ENCODE data around the gene MPRIP. TPM values are rescaled to one million over a fixed set of nuclear protein-coding genes. Genes with fewer than 3 reads are reported as not detected.

The MPRIP gene
- total and polyA plus RNA-seq, 2 of the 13 experiments (the other 11 are each of a cell fraction or from before 2014, with no cell fraction given): 50.2 to 52.4 TPM

GRCh38 chr17:17029938-17030337 is 12.3 kb upstream of the MPRIP start (continued):
- TF ChIP-seq ZFX (CRISPR knock-in tag; IDR thresholded peaks at IDR 0.05; ENCODE audit: low read depth): peak; percentile 15; the same call in 1 of the 2 replicates
- peak; percentile 30; the same call in 1 of the 2 replicates for TF ChIP-seq STAG1 (CRISPR knock-in tag; IDR thresholded peaks at IDR 0.05)
- TF ChIP-seq, protein P1, sequence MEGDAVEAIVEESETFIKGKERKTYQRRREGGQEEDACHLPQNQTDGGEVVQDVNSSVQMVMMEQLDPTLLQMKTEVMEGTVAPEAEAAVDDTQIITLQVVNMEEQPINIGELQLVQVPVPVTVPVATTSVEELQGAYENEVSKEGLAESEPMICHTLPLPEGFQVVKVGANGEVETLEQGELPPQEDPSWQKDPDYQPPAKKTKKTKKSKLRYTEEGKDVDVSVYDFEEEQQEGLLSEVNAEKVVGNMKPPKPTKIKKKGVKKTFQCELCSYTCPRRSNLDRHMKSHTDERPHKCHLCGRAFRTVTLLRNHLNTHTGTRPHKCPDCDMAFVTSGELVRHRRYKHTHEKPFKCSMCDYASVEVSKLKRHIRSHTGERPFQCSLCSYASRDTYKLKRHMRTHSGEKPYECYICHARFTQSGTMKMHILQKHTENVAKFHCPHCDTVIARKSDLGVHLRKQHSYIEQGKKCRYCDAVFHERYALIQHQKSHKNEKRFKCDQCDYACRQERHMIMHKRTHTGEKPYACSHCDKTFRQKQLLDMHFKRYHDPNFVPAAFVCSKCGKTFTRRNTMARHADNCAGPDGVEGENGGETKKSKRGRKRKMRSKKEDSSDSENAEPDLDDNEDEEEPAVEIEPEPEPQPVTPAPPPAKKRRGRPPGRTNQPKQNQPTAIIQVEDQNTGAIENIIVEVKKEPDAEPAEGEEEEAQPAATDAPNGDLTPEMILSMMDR (CRISPR knock-in tag; IDR thresholded peaks at IDR 0.05): peak; percentile 54

DNA sequence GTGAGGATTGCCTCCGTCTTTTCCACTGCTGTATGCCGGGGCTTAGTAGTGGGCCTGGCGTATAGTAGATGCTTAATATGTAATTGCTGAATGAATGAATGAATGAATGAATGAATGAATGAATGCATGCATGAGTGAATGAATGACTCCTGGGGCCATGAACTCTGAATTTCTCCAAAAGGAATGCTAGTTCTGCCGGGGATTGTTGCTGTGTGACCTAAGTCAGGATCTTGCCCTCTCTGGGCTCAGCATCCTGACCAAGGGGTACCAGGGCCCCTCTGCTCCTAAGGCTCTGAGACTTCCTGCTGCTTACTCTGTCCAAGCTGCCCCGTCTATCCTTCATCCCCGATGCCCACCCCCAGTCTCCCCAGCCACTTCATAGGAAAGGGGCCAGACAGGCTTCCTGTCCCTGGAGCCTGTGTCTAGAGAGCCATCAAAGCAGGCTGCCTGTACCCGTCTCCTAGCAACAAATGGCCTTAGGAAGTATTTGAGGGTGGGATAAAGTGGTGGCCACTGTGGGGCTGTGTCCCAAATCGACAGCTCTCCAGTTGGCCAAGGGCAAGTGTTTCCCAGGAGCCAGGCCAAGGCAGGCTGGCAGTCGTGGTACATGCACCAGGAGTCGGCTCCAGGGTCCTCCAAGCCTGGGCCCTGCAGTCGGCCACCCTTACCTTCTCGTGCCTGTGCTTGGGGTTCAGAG is 11.6 kb upstream of the MPRIP start:
- BruUV-seq (replicated peaks): no TSS peak
- peaks cover 68% of the 10 kb centered on the region for H3K4me1 ChIP-seq (ENCODE audit: insufficient read depth, low read length)
- POLR2A ChIA-PET: interaction anchor here (2.2 to 3.0 kb wide), 2 partner anchors 11 to 12 kb away, joined by 13 to 30 read pairs; partner anchors contain the start of gene MPRIP
- H3K27ac ChIP-seq (ENCODE audit: extremely low read length, insufficient read depth, low read length): no peak overlapping the region
- FAIRE-seq: no peak
- H3K27me3 ChIP-seq (ENCODE audit: control insufficient read depth in 1 of 2, insufficient read depth in 2 of 2, low read length in 2 of 2): peaks cover 0 to 2% of the 10 kb centered on the region in 2 experiments; a peak in 2 of 5 replicates
- H2AFZ ChIP-seq (ENCODE audit: low read length): no peak overlapping the region
- in situ Hi-C loops (cut with HindIII; ENCODE audit: extremely low pct_ligation_motif_present, low pct_unique_long_range_greater_than_20kb): no loop called here
- intact Hi-C loops (cut with micrococcal nuclease; ENCODE audit: unreplicated experiment): no loop called here
- H4K20me1 ChIP-seq (ENCODE audit: insufficient read depth, low read length): no peaks in the 10 kb centered on the region
- no peak overlapping the region for H3K9ac ChIP-seq (ENCODE audit: insufficient read depth, low read depth, low read length)
- no peak for DNase-seq (ENCODE audit: low spot score)
- peak overlapping the region; percentile 94 for H3K4me2 ChIP-seq (ENCODE audit: low read depth, low read length)
- H3K79me2 ChIP-seq (ENCODE audit: insufficient read depth, low read length): no peaks in the 10 kb centered on the region
- CTCF ChIA-PET (ENCODE audit: low intra/inter-chr PET ratio, low total read pairs): no interaction called here
- H3K4me3 ChIP-seq (replicated peaks in 1 of 3; ENCODE audit: insufficient read depth in 1 of 3, low read depth in 2 of 3, low read length in 3 of 3): no peak overlapping the region
- ATAC-seq: no peak
- H3K36me3 ChIP-seq (replicated peaks in 1 of 2; ENCODE audit: control insufficient read depth in 1 of 2, insufficient read depth in 2 of 2, low read length in 2 of 2): no peaks in the 10 kb centered on the region
- WGBS (ENCODE audit: low lambda C conversion rate): 77% methylated on average over 9 of the region's 12 CpGs
- no peaks in the 10 kb centered on the region for H3K9me3 ChIP-seq (ENCODE audit: low read length)
- no peak for TF ChIP-seq NFE2 (CRISPR knock-in tag; IDR thresholded peaks at IDR 0.05)
- TF ChIP-seq, protein P2, sequence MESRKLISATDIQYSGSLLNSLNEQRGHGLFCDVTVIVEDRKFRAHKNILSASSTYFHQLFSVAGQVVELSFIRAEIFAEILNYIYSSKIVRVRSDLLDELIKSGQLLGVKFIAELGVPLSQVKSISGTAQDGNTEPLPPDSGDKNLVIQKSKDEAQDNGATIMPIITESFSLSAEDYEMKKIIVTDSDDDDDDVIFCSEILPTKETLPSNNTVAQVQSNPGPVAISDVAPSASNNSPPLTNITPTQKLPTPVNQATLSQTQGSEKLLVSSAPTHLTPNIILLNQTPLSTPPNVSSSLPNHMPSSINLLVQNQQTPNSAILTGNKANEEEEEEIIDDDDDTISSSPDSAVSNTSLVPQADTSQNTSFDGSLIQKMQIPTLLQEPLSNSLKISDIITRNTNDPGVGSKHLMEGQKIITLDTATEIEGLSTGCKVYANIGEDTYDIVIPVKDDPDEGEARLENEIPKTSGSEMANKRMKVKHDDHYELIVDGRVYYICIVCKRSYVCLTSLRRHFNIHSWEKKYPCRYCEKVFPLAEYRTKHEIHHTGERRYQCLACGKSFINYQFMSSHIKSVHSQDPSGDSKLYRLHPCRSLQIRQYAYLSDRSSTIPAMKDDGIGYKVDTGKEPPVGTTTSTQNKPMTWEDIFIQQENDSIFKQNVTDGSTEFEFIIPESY (CRISPR knock-in tag; IDR thresholded peaks at IDR 0.05): no peak
- no peak for TF ChIP-seq ZEB1 (IDR thresholded peaks at IDR 0.05; ENCODE audit: insufficient replicate concordance, low read depth)
- TF ChIP-seq ATF7 (IDR thresholded peaks at IDR 0.05): no peak
- no peak for TF ChIP-seq ATF7 (CRISPR knock-in tag; IDR thresholded peaks at IDR 0.05)
- TF ChIP-seq, protein P3, sequence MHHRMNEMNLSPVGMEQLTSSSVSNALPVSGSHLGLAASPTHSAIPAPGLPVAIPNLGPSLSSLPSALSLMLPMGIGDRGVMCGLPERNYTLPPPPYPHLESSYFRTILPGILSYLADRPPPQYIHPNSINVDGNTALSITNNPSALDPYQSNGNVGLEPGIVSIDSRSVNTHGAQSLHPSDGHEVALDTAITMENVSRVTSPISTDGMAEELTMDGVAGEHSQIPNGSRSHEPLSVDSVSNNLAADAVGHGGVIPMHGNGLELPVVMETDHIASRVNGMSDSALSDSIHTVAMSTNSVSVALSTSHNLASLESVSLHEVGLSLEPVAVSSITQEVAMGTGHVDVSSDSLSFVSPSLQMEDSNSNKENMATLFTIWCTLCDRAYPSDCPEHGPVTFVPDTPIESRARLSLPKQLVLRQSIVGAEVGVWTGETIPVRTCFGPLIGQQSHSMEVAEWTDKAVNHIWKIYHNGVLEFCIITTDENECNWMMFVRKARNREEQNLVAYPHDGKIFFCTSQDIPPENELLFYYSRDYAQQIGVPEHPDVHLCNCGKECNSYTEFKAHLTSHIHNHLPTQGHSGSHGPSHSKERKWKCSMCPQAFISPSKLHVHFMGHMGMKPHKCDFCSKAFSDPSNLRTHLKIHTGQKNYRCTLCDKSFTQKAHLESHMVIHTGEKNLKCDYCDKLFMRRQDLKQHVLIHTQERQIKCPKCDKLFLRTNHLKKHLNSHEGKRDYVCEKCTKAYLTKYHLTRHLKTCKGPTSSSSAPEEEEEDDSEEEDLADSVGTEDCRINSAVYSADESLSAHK (CRISPR knock-in tag; IDR thresholded peaks at IDR 0.05; ENCODE audit: borderline replicate concordance): no peak
- no peak for TF ChIP-seq ZNF678 (CRISPR knock-in tag; IDR thresholded peaks at IDR 0.05)
- no peak for TF ChIP-seq FLYWCH1 (CRISPR knock-in tag; IDR thresholded peaks at IDR 0.05)
- no peak for TF ChIP-seq NR2F1 (CRISPR knock-in tag; IDR thresholded peaks at IDR 0.05)
- no peak for TF ChIP-seq MLX (CRISPR knock-in tag; IDR thresholded peaks at IDR 0.05)
